ENCODE data around the gene TNRC18.
"Not testable (repeated sequence)": the region's sequence is repeated elsewhere in the genome, so short reads cannot be mapped to it uniquely, and the experiment has no call there.

The TNRC18 gene

DNA sequence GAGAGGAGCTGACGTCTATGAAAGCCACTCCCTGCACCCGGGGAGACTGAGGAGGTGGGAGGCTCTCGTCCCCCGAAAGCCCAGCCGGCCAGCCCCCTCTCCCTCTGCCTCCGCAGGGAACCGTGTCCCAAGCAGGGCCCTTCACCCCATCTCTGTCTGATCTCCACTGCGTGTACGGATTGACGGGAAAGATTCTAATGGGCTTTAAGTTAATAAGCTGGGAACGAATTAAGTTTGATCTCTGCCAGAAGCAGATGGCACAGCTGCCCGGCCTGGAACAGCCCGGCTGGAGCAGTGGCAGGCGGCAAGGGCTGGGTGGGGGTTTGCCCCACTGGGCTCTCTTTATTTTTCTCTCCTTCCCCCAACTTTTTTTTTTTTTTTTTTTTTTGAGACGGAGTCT, 147.0 kb downstream of the TNRC18 start:
- TF ChIP-seq, protein P1, sequence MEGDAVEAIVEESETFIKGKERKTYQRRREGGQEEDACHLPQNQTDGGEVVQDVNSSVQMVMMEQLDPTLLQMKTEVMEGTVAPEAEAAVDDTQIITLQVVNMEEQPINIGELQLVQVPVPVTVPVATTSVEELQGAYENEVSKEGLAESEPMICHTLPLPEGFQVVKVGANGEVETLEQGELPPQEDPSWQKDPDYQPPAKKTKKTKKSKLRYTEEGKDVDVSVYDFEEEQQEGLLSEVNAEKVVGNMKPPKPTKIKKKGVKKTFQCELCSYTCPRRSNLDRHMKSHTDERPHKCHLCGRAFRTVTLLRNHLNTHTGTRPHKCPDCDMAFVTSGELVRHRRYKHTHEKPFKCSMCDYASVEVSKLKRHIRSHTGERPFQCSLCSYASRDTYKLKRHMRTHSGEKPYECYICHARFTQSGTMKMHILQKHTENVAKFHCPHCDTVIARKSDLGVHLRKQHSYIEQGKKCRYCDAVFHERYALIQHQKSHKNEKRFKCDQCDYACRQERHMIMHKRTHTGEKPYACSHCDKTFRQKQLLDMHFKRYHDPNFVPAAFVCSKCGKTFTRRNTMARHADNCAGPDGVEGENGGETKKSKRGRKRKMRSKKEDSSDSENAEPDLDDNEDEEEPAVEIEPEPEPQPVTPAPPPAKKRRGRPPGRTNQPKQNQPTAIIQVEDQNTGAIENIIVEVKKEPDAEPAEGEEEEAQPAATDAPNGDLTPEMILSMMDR (IDR thresholded peaks at IDR 0.05; ENCODE audit: insufficient read depth, missing control alignments) = no peak
- DNase-seq (ENCODE audit: insufficient read length, low spot score) = no peak
- FAIRE-seq = no peak

DNA sequence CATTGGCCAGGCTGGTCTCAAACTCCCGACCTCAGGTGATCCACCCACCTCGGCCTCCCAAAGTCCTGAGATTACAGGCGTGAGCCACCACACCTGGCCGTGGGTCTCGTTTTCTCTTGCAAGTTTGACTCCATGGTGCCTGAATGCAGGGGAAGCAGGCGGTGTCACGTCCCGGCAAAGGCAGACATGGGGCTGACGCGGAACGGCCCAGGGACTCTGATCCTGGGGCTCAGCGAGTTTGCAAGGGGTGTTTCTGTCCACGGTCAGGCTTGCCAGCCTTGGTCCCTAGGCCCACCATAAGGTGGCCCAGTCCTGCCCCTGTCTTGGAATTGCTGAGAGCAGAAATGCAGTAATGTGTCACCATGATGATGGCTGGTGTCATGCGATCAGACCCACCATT, 147.5 kb downstream of the TNRC18 start:
- DNase-seq (ENCODE audit: insufficient read length, low spot score); FAIRE-seq: not testable (repeated sequence)

DNA sequence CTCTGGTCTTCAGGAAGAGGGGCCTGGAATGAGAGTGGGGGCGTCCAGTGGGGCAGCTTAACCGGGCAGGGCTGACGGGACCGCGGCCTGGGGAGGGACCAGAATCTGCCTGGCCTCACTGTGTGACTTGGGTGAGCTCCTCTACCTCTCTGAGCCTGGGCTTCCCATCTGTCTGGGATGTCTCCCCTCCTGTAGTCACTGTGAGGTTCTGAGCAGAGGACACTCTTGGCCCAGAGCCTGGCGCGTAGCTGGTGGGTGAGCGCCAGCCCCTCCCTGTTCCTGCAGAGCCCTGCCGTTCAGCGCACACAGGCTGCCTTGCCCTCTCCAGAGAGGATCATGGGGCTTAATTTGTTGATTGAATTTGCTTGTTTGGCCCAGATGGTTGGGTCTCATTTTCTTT, 148.1 kb downstream of the TNRC18 start:
- not testable (repeated sequence) for FAIRE-seq; DNase-seq (ENCODE audit: insufficient read length, low spot score)

DNA sequence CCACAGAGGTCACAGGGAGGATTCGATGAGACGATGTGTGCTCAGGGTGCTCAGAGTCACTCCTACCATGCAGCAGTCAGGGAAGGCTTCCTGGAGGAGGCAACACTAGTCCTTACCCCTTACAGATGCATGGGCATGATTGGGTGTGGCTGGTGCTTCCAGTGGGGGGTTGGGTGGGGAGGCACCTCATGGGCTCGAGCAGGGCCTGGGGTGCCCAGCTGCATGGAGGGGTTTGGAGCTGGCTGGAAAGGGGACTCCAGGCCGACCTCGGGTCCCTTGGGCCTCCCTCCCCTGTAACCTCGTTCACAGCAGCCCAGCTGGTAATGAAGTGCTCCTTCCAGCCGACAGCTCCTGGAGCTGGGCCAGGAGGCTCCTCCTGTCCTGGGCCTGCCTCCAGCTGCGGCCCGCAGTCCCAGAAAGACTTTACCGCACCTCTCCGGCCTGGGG, 148.6 kb downstream of the TNRC18 start:
- not testable (repeated sequence) for DNase-seq (ENCODE audit: insufficient read length, low spot score); FAIRE-seq

DNA sequence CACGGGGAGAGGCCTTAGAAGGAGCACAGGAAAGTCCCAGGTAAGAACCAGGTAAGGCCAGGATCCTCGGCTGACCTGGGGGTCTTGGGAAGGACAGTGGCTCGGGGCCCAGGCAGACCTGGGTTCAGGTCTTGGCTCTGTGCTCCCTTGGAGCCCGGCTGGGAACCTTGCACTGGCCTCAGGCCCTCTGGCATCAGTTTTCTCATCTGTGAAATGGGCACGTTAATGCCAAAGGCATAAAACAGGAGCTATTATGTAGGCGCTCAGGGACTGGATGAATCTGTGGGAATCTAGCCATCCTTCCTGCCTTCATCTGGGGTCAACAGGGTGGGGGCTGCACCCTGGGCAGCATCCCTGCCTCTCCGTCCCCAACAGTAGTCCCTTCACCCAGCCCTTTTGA, 149.2 kb downstream of the TNRC18 start:
- FAIRE-seq (no peak), DNase-seq (ENCODE audit: insufficient read length, low spot score) (no peak)
- TF ChIP-seq, protein P1 (IDR thresholded peaks at IDR 0.05; ENCODE audit: insufficient read depth, missing control alignments) = no peak

DNA sequence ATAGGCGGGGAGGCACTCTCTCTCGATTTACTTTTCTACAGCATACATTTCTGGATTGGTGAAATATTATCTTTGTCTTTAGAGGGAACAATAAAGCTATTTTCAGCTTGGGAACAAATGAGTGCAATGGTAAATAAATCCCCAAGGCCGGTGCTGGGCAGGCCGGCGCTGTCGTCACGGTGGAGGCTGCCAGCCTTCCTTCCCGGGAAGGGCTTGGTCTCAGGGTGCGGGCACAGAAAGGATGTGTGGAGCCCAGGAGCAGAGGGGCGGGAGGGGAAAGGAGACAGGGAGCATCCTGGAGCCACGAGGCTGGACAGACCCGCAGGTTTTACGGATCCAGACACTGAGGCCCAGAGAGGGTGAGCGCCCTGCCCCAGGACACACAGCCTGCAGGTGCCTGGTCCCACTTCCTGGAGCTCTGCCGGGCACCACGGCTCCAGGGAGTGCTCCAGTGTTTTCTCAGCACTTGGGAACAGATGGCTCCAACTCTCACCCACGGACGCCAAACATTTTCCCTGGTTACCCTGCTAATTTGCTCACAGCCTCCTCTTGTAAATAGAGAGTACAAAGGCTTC, 149.7 kb downstream of the TNRC18 start:
- not testable (repeated sequence) for FAIRE-seq; DNase-seq (ENCODE audit: insufficient read length, low spot score)

DNA sequence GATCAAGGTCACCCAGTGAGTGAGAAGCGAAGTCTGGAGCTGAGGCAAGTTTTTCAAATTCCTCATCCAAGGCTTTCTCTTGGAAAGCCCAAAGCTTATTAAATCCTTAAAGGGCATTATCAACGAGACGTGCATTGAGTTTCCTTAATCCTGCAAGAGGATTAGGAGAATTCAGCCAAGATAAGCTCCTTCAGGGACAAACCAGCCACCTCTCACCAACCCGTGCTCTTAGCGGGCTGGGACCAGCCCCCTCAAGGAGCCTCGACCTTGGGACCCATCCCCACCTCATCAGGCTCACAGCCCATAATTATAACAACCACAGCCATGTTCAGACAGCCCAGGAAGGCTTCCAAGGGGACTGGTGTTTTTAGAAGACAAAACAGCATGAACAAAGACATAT, 152.8 kb downstream of the TNRC18 start:
- FAIRE-seq (no peak), DNase-seq (ENCODE audit: insufficient read length, low spot score) (no peak)
- TF ChIP-seq, protein P1 (IDR thresholded peaks at IDR 0.05; ENCODE audit: insufficient read depth, missing control alignments) = no peak

DNA sequence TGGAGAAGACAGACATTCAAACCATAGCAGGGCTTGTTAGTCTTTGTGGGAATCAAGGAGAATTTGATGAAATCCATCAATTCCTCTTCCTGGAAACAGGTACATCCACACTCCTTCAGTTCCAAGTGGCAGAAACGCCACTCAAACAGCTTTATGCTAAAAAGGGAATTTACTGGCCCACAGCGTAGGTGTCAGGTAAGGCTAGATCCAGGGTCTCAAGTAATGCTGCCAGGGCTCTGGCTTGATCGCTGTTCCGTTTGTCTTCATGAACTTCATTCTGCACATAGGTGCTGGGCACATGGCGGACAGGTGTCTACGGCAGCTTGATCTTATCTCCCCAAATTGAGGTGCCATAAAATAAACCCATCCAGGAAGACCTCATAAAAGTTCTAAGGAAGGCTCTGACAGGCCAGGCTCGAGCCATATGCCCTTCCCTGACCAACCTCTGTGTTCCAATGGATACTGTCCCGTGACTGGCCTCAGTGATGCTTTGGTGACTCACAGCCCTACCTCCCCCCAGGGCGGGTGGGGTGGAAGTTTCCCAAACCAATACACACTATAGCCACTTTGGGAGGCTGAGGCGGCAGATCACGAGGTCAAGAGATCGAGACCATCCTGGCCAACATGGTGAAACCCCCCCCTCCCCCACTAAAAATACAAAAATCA, 153.5 kb downstream of the TNRC18 start:
- DNase-seq (ENCODE audit: insufficient read length, low spot score); FAIRE-seq: not testable (repeated sequence)

DNA sequence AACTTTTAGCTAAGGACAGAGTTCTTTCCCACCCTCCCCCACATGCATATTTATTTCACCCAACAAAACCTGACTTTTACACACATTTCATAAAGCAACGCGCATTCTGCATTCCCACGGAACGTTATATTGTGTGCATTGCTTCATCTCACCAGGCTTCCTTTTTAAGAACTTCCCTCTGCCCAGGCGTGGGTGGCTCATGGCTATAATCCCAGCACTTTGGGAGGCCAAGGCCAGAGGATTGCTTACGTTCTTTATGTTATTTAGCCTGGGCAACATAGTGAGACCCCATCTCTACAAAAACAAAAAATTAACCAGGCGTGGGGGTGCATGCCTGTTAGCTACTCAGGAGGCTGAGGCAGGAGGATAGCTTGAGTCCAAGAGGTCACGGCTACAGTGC, 155.8 kb downstream of the TNRC18 start:
- FAIRE-seq = not testable (repeated sequence)

DNA sequence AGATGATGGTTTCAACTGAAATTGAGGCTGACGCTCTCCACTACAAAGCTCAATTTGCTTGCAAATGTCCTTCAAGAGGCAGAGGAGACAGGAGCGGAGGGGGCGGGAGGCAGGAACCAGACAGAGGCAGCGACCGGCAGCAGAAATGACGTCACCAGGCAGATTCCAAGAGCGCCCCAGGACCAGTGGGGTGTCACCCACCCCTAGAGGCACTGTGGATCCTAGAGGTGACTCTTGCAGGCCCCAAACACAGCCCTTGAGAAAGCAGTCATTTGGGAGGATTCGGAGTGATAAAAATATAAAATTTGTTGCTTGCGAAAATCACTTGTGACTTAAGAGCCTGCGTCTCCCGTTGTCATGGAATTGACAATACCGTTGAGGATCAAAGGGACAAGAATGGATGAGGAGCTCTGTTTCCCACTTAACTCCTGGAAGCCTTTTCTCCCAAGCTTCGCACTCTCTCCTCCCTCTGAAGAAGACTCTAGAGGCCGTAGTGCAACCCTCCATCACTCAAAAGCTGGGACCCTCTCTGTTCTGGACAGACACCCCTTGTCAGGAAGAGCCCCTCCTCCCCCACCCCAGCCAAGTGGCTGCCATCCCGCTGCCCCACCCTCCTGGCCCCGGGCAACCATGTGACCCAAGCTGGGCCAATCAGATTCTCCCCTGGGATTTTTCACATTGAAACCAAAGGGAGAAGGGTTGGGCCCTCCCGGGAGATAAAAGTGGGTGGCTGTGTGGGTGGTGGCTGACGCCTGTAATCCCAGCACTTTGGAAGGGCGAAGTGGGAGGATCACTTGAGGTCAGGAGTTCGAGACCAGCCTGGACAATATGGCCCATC, 157.2 kb downstream of the TNRC18 start:
- FAIRE-seq (no peak), DNase-seq (ENCODE audit: insufficient read length, low spot score) (no peak)
- TF ChIP-seq, protein P1 (IDR thresholded peaks at IDR 0.05; ENCODE audit: insufficient read depth, missing control alignments) = no peak

More for the DNA sequence above, 155.8 kb downstream of the TNRC18 start:
- DNase-seq (ENCODE audit: insufficient read length, low spot score) = not testable (repeated sequence)
